ENCODE results near the gene ENDOU. TPM values are rescaled to one million over a fixed set of nuclear protein-coding genes. Genes with fewer than 3 reads are reported as not detected.

ENDOU gene
- total RNA-seq, 2 donors from 2014 or later, result 0.49 TPM; not detected in 1

GRCh38 chr12:47767216-47767724 lies 42.0 kb upstream of the ENDOU start:
- H3K27me3 ChIP-seq (replicated peaks; ENCODE audit: insufficient read depth), result no peaks in the 10 kb centered on the region
- H3K27ac ChIP-seq, result no peak overlapping the region
- no peaks in the 10 kb centered on the region for H3K9me3 ChIP-seq
- peaks cover 3 to 9% of the 10 kb centered on the region in 2 donors for H3K4me1 ChIP-seq (ENCODE audit: control insufficient read depth in 1 of 2, low read depth in 2 of 2)
- TF ChIP-seq CTCF (IDR thresholded peaks at IDR 0.05), result peak; percentile 58
- no peak overlapping the region for H3K4me3 ChIP-seq
- ATAC-seq (ENCODE audit: insufficient number of reproducible peaks, low FRiP score, low read depth) (no peak), DNase-seq (ENCODE audit: low spot score) (no peak)
- H3K36me3 ChIP-seq, result no peaks in the 10 kb centered on the region

- DNase-seq (ENCODE audit: low spot score) (no peak), ATAC-seq (ENCODE audit: insufficient number of reproducible peaks, low FRiP score, low read depth) (no peak)
- Histone ChIP-seq H3K4me1 (ENCODE audit: control insufficient read depth in 1 of 2, low read depth in 2 of 2) (peaks cover 3 to 7% of the 10 kb centered on the region in 2 donors), H3K27ac (no peak overlapping the region), H3K9me3 (no peaks in the 10 kb centered on the region), H3K36me3 (no peaks in the 10 kb centered on the region), H3K4me3 (no peak overlapping the region), H3K27me3 (replicated peaks; ENCODE audit: insufficient read depth) (no peaks in the 10 kb centered on the region)
- no peak for TF ChIP-seq CTCF (IDR thresholded peaks at IDR 0.05)
These were observed 41.4 kb upstream of the ENDOU start for GRCh38 chr12:47766502-47767215.

- ATAC-seq (ENCODE audit: insufficient number of reproducible peaks, low FRiP score, low read depth) (no peak), DNase-seq (ENCODE audit: low spot score) (no peak)
- no peak overlapping the region for H3K27ac ChIP-seq
- no peaks in the 10 kb centered on the region for H3K36me3 ChIP-seq
- peaks cover 3 to 14% of the 10 kb centered on the region in 2 donors for H3K4me1 ChIP-seq (ENCODE audit: control insufficient read depth in 1 of 2, low read depth in 2 of 2)
- no peaks in the 10 kb centered on the region for H3K27me3 ChIP-seq (replicated peaks; ENCODE audit: insufficient read depth)
- no peak overlapping the region for H3K4me3 ChIP-seq
- H3K9me3 ChIP-seq, result no peaks in the 10 kb centered on the region
- no peak for TF ChIP-seq CTCF (IDR thresholded peaks at IDR 0.05)
These were observed 38.4 kb upstream of the ENDOU start for GRCh38 chr12:47763481-47764346.

- Histone ChIP-seq H3K4me1 (ENCODE audit: control insufficient read depth in 1 of 2, low read depth in 2 of 2) (peaks cover 6 to 21% of the 10 kb centered on the region in 2 donors), H3K9me3 (no peaks in the 10 kb centered on the region), H3K27ac (no peak overlapping the region), H3K4me3 (no peak overlapping the region), H3K36me3 (no peaks in the 10 kb centered on the region), H3K27me3 (replicated peaks; ENCODE audit: insufficient read depth) (no peaks in the 10 kb centered on the region)
- ATAC-seq (ENCODE audit: insufficient number of reproducible peaks, low FRiP score, low read depth), result no peak
- DNase-seq (ENCODE audit: low spot score), result no peak
- TF ChIP-seq CTCF (IDR thresholded peaks at IDR 0.05), result no peak
These were observed 37.7 kb upstream of the ENDOU start for GRCh38 chr12:47762850-47763465.
